CD14-positive monocyte (primary cell): Measurements from ENCODE around the gene CLDN18. TPM values are rescaled to one million over a fixed set of nuclear protein-coding genes. Genes with fewer than 3 reads are reported as not detected.

Experiments
- DNase-seq, 3 donors: peaks; one replicate each; pipeline ENCODE4 v3.0.0-alpha.2; 2011 to 2022
- H2AFZ ChIP-seq: 2 replicates; pipeline ENCODE4 v1.6.0; 2012; ENCODE audit warnings: mild to moderate bottlenecking, low read depth, low read length, inconsistent platforms; ENCODE audit not compliant: insufficient read depth, poor library complexity, severe bottlenecking
- H3K27ac ChIP-seq, 2 donors: 1 replicate in 1 of 2; 2 replicates in 1 of 2; pipeline ENCODE4 v1.5.1; 2012 to 2013; ENCODE audit warnings: low read length in 2 of 2, control low read depth in 1 of 2, inconsistent platforms in 1 of 2, low read depth in 1 of 2, mild to moderate bottlenecking in 1 of 2
- H3K27me3 ChIP-seq, 2 donors: one replicate each; pipeline versions ENCODE4 v1.6.0 to v1.6.1; 2011 to 2013; ENCODE audit warnings: low read length in 2 of 2; ENCODE audit not compliant: control insufficient read depth in 2 of 2, insufficient read depth in 2 of 2
- H3K36me3 ChIP-seq, 2 donors: replicated peaks in 1 of 2; 1 replicate in 1 of 2; 2 replicates in 1 of 2; pipeline versions ENCODE4 v1.5.1 to v1.6.1; 2012 to 2013; ENCODE audit warnings: low read length in 2 of 2, control low read depth in 1 of 2, inconsistent platforms in 1 of 2, mild to moderate bottlenecking in 1 of 2; ENCODE audit not compliant: insufficient read depth in 2 of 2, control insufficient read depth in 1 of 2
- H3K4me1 ChIP-seq, 2 donors: 1 replicate in 1 of 2; 2 replicates in 1 of 2; pipeline versions ENCODE4 v1.5.1 to v1.6.1; 2012 to 2013; ENCODE audit warnings: low read length in 2 of 2, control low read depth in 1 of 2, inconsistent platforms in 1 of 2, mild to moderate bottlenecking in 1 of 2, moderate library complexity in 1 of 2; ENCODE audit not compliant: insufficient read depth in 2 of 2, control insufficient read depth in 1 of 2
- H3K4me2 ChIP-seq: replicated peaks from 2 replicates; pipeline ENCODE3; 2012; ENCODE audit warnings: low read length, moderate library complexity, mild to moderate bottlenecking; ENCODE audit not compliant: poor library complexity, severe bottlenecking; ENCODE audit errors: extremely low read depth
- H3K4me3 ChIP-seq, 3 experiments: fragments of 200-600 bp in 1 of 3; sonication (generic) in 1 of 3; replicated peaks in 1 of 3; 1 replicate in 2 of 3; 2 replicates in 1 of 3; pipeline ENCODE4 v1.5.1; 2011 to 2013; ENCODE audit warnings: low read length in 3 of 3, mild to moderate bottlenecking in 3 of 3, control low read depth in 2 of 3, low read depth in 2 of 3, inconsistent platforms in 1 of 3, moderate library complexity in 1 of 3
- H3K79me2 ChIP-seq: 2 replicates; pipeline ENCODE4 v1.6.0; 2012; ENCODE audit warnings: mild to moderate bottlenecking, control low read depth, inconsistent platforms, low read length, moderate library complexity; ENCODE audit not compliant: insufficient read depth
- H3K9ac ChIP-seq: 2 replicates; pipeline ENCODE4 v1.6.0; 2017; ENCODE audit warnings: low read length, mild to moderate bottlenecking; ENCODE audit not compliant: insufficient read depth, poor library complexity, severe bottlenecking
- H3K9me3 ChIP-seq, 2 donors: replicated peaks in 1 of 2; 1 replicate in 1 of 2; 2 replicates in 1 of 2; pipeline versions ENCODE4 v1.5.1 to v1.6.1; 2012 to 2013; ENCODE audit warnings: low read length in 2 of 2, control low read depth in 1 of 2; ENCODE audit not compliant: control insufficient read depth in 1 of 2, insufficient read depth in 1 of 2
- H4K20me1 ChIP-seq: 2 replicates; pipeline ENCODE4 v1.6.0; 2012; ENCODE audit warnings: mild to moderate bottlenecking, low read length, control low read depth, moderate library complexity; ENCODE audit not compliant: insufficient read depth
- H3K27ac Mint-ChIP-seq, 7 donors: one replicate each; pipeline ENCODE4 v1.8.0; 2020; ENCODE audit warnings: mild to moderate bottlenecking in 7 of 7, mixed read lengths in 7 of 7, moderate library complexity in 6 of 7, inconsistent platforms in 2 of 7
- H3K27me3 Mint-ChIP-seq, 3 donors: one replicate each; pipeline ENCODE4 v1.8.0; 2021 to 2022; ENCODE audit warnings: low read depth in 3 of 3, mild to moderate bottlenecking in 3 of 3, mixed read lengths in 3 of 3, moderate library complexity in 3 of 3, inconsistent platforms in 1 of 3
- H3K36me3 Mint-ChIP-seq, 2 donors: one replicate each; pipeline ENCODE4 v1.8.0; 2020; ENCODE audit warnings: mixed read lengths in 2 of 2, inconsistent platforms in 1 of 2, mild to moderate bottlenecking in 1 of 2
- H3K4me1 Mint-ChIP-seq: one replicate; pipeline ENCODE4 v1.8.0; 2020; ENCODE audit warnings: mild to moderate bottlenecking, mixed read lengths
- H3K4me3 Mint-ChIP-seq, 2 donors: one replicate each; pipeline ENCODE4 v1.8.0; 2020; ENCODE audit warnings: mild to moderate bottlenecking in 2 of 2, mixed read lengths in 2 of 2, moderate library complexity in 1 of 2
- H3K9me3 Mint-ChIP-seq, 7 donors: one replicate each; pipeline ENCODE4 v1.8.0; 2020 to 2022; ENCODE audit warnings: mixed read lengths in 7 of 7, mild to moderate bottlenecking in 6 of 7, moderate library complexity in 6 of 7, inconsistent platforms in 2 of 7
- CTCF ChIP-seq: fragments of 200-600 bp; IDR thresholded peaks from one replicate; pipeline ENCODE4 v1.8.0; 2022; ENCODE audit warnings: antibody characterized with exemption, mild to moderate bottlenecking
- WGBS: methylation state at CpG from one replicate; pipeline ENCODE4 v1.1.5; 2013; ENCODE audit warnings: missing lambda C conversion rate; ENCODE audit not compliant: insufficient coverage; 5-methylcytosine and 5-hydroxymethylcytosine counted together
- intact Hi-C, 2 donors: fragments of 100-400 bp; cut with micrococcal nuclease; formaldehyde crosslinking; loops; one replicate each; pipeline versions ENCODE4 v1.15.0 to v1.15.1; 2023
- polyA plus RNA-seq, 3 donors: library from polyadenylated mRNA; depleted of rRNA in 1 of 3; unstranded in 2 of 3; stranded (reverse) in 1 of 3; fragments of 300-500 nt in 2 of 3; fragments of >200 nt in 1 of 3; fragmentation: Illumina TruSeq in 2 of 3; gene quantifications; 1 replicate in 2 of 3; 2 replicates in 1 of 3; pipeline ENCODE4 v1.2.3, GENCODE V29; 2012 to 2021

CLDN18 gene
- polyA plus RNA-seq, 3 donors: not detected

DNA sequence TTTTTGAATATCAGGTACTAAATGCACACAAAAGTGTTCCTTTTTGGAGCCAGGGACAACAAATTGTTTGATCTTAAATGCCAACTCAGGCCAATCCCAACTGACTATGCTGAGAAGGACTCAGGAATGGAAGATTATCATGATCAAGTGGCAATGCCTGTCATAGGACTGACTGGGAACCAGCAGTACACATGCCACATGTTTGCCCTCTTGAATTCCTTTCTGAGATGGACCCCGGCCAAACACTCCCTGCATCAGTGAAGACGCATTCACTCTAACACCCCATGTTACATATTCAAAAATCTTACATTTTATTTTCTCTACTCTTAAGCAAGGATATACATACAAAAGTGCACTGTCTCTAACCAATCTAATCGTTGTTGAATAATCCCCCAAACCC is 36.1 kb downstream of the CLDN18 start:
- TF ChIP-seq CTCF: no peak
- Histone ChIP-seq H3K27ac (no peak overlapping the region), H3K4me1 (no peaks in the 10 kb centered on the region), H4K20me1 (no peaks in the 10 kb centered on the region), H3K36me3 (no peaks in the 10 kb centered on the region), H3K9ac (no peak overlapping the region), H3K4me2 (no peak overlapping the region), H3K79me2 (no peaks in the 10 kb centered on the region), H3K27me3 (no peaks in the 10 kb centered on the region), H2AFZ (no peak overlapping the region), H3K4me3 (no peak overlapping the region), H3K9me3 (no peaks in the 10 kb centered on the region)
- H3K4me1 Mint-ChIP-seq: no peaks in the 10 kb centered on the region
- intact Hi-C loops: no loop called here
- no peak for DNase-seq
- no peak overlapping the region for H3K27ac Mint-ChIP-seq
- no peak overlapping the region for H3K4me3 Mint-ChIP-seq
- H3K36me3 Mint-ChIP-seq: no peaks in the 10 kb centered on the region
- H3K27me3 Mint-ChIP-seq: peaks cover 0 to 1% (median 0%) of the 10 kb centered on the region in 3 donors
- WGBS: 94% methylated on average over 3 of the region's 3 CpGs
- H3K9me3 Mint-ChIP-seq: no peaks in the 10 kb centered on the region

GRCh38 chr3:138046955-138047354 is 37.0 kb downstream of the CLDN18 start:
- TF ChIP-seq CTCF: no peak
- intact Hi-C loops: no loop called here
- Histone ChIP-seq H4K20me1 (no peaks in the 10 kb centered on the region), H3K4me3 (no peak overlapping the region), H3K36me3 (no peaks in the 10 kb centered on the region), H3K27ac (no peak overlapping the region), H3K9ac (no peak overlapping the region), H3K9me3 (no peaks in the 10 kb centered on the region), H2AFZ (no peak overlapping the region), H3K79me2 (no peaks in the 10 kb centered on the region), H3K27me3 (no peaks in the 10 kb centered on the region), H3K4me2 (no peak overlapping the region), H3K4me1 (no peaks in the 10 kb centered on the region)
- Mint-ChIP-seq H3K27me3 (peaks cover 0 to 1% (median 0%) of the 10 kb centered on the region in 3 donors), H3K36me3 (no peaks in the 10 kb centered on the region), H3K4me1 (no peaks in the 10 kb centered on the region), H3K4me3 (no peak overlapping the region), H3K27ac (no peak overlapping the region), H3K9me3 (no peaks in the 10 kb centered on the region)
- DNase-seq: no peak
- 100% methylated on average over 1 of the region's 3 CpGs for whole genome bisulfite sequencing
